HPDE6-E6E7 (cell line): ENCODE results near the gene ROMO1.
A peak's percentile ranks its signal among the peaks of the same experiment; 100 is the strongest.
"Not testable (repeated sequence)": the region's sequence is repeated elsewhere in the genome, so short reads cannot be mapped to it uniquely, and the experiment has no call there.

Experiments used
- DNase-seq: peaks from one replicate; pipeline ENCODE4 v3.0.0; 2011; ENCODE audit warnings: missing footprints; ENCODE audit errors: extremely low spot score

Gene ROMO1

DNA sequence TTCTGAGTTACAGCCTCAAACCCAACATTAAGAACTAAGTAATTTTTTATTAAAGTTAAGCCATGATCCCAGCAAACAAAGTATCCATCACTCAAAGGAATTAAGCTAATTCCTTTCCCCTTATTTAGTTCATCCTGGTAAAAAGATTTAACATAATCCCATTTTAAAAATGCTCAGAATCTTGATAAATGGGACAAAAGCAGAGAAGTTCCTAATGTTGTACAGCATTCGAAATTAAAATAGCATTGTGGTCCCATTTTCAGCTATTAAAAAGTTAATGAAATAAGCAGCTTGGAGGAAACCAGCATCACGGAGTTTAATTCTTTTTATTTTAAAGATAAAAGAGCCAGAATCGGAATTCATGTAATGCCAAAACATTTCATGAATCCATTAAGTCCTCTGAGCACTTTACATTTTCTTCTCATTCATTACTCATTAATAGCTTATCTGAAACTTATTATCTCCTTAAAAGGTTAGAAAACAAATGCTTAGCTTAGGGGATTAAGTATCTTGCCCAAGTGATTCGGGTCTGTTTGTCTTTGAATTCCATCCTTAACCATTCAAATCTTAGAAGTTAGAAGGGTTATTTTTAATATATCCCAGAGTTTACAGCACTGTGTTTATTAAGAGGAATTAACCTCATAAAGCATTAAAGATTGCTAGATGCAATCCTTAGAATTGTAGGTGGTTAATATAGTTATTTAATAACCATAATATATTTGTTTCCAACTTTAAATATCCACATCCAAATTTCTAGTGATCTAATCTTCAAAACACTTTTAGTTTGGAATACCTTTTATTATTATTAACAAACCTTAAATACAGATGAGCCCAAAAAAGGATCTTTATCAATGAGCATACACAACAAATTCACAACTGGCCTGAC is 31.6 kb downstream of the ROMO1 start:
- no peak for DNase-seq

DNA sequence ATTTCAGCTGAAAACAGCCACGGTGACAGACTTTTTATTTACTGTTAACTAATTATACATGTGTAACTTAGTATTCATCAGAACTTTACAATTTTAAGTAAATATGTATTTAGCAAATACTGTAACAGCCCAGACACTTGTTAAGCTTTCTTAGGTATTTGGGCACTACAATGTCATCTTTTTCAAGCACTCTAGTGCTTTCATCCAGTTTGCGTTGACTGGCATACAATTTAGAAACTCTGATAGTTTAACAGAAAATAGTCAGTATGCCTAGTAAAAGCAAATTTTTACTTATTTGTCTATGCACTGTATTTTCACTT is 32.2 kb downstream of the ROMO1 start:
- DNase-seq: no peak

DNA sequence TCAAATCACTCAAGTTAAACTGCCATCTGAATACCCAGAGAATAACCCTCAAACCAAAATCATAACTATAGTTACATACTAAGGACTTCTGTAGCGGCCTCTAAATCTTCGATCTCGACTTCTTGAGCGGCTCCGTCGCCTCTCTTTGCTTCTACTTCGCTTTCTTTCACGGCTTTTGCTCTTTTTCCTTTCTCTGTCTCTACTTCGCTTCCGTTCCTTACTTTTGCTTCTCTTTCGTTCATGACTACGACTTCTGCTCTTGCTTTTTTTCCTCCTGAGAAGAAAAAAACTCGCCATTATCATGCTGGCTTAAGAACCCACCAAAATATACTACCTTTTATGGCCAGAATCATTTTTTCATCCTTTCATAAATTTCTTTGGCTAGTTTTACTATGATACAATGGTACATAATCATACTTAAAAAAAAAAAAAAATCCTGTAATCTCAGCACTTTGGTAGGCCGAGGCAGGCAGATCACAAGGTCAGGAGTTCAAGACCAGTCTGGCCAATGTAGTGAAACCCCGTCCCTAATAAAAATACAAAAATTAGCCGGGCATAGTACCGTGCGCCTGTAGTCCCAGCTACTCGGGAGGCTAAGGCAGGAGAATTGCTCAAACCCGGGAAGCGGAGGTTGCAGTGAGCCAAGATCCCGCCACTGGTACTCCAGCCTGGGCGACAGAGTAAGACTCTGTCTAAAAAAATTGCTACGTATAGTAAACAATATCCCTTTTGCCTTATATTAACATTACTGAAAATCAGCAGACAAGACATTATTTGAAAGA is 32.8 kb downstream of the ROMO1 start:
- DNase-seq: no peak

DNA sequence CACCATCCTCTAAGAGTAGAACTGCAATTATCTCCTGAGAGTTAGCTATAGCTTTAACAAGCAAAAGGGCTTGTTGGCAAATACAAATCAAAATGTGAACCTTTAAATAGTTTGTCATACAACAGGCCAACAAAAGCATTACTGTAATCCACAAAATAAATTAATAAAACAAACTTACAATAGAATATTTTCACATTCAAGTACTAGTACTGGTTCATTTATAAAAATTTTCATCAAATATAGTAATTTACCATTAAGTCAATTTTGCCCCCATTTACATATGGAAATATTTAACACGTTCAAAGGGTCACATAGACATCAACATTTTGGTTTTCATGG is 33.4 kb downstream of the ROMO1 start:
- no peak for DNase-seq

DNA sequence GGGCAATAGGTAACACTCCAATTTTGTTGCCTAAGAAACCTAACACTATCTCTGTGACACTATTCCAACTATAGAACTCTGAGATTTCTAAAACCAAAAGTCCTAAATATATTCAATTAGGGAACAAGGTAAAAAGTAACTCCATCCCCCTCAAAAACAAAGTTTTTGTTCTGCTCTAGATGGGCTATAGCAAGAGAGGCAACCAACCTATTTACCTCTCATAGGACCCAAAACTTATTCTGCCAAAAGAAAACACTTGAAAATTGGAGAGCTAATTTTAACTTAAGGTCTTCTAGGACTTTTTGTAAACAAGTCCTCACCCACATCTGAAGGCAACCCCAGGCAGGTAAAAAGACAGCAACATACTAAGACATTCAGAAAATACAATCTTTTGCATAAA is 35.2 kb downstream of the ROMO1 start:
- DNase-seq: no peak

DNA sequence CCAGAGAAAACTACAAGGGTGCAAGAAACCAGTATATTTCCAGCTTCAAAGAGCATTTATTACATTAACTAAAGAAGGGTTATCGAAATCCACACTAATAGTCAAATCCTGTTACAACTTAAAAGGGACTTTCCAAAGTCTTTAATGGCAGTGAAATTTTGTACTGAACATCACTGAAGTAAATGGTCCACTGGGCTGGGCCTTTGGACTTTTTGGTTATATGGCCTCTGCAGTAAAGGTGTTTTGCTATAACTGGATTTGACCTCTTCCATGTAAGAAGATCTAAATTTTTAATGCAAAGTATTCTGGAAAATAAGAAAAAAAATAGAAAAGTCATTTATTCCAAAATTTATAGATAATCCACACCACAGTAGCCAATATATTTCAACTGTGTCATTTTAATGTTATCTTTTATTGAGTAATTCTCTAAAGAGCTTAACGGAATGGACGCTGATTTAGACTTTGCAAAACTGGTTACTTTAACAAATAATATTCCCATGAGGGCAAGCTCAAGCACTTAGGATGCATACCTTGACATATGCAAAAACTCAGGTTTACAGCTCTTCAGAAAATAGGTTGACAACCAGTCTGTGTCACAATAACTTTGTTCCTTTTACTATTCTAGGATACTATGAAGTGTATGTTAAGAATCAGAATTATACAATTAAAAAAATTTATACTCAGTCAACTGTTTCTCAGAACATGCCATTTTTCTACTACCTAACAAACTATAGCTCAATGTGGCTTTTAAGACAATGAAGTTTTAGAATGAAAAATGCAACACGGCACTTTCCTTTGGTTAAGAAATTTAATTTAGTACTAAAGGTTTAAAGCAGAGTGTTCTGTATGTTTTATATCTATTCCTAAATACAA is 35.8 kb downstream of the ROMO1 start:
- DNase-seq: no peak

DNA sequence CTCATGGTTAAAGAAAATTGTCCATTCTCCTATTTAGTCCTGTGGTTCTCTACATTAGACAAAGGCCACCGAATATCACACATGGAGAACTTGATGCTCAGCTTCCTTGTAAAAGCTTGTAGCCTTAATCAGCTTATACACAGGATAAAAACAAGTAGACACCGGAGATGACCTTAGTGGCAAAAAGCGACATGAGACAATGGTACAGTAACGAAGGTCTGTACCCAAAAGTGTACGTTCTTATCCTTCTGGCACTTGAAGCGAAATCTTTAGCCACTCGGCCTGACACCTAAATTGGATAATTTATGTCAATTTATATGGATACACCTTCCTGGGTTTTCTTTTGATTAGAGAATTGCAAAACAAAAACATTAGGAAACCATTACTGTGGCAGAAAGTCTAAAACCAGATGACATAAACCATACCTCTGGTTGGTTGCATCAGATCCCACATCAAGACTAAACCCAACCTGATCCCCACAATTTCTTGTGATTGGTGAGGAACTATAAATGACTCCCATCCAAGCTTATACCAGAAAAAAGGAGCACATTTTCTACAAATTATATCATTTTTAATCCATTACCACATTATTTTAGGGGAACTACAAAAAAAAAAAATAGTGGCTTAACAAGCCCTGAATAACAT is 36.7 kb downstream of the ROMO1 start:
- DNase-seq: no peak

DNA sequence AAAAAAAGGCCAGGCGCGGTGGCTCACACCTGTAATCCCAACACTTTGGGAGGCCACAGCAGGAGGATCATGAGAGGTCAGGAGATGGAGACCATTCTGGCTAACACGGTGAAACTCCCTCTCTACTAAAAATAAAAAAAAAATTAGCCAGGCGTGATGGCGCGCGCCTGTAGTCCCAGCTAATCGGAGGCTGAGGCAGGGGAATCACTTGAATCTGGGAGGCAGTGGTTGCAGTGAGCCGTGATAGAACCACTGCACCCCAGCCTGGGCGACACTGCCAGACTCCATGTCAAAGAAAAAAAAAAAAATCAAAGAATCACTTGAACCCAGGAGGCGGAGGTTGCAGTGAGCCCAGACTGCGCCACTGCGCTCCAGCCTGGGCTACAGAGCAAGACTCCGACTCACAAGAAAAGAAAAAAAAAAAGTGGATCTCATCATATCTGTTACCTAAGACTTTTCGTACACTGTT is 38.7 kb downstream of the ROMO1 start:
- no peak for DNase-seq

DNA sequence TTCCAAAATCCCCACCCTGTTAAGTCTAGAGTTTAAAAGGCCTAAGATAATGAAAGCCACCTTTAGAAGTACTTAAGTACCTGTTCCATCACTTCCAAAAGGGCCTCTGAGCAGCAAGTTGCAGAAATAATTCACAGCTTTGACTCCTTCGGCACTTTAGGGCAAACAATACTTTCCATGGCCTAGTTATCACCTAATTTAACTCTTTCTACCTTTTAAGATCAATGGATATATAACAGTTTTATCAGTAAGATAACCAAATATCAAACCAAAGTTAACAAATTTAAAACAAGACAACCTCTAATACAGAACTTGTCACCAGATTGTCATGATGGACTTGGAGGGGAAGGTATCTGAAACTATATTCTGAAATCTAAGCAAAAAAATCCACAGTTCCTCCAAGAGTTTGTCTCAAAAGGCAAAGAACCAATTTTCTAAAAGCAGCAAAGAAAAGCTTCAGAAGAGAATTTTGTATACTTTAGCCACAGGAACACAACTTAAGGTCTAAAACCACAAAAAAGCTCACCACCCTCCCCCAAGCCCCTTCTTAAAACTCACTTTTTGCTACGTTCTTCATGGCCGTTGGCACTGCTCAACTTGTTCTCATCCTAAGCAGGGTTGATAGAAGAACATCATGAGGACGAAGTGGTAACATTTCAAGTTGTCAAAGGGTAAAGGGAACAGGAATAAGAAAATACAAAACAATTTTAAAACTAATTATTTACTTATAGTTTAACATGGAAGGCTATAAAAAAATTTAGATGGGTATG is 39.4 kb downstream of the ROMO1 start:
- no peak for DNase-seq

DNA sequence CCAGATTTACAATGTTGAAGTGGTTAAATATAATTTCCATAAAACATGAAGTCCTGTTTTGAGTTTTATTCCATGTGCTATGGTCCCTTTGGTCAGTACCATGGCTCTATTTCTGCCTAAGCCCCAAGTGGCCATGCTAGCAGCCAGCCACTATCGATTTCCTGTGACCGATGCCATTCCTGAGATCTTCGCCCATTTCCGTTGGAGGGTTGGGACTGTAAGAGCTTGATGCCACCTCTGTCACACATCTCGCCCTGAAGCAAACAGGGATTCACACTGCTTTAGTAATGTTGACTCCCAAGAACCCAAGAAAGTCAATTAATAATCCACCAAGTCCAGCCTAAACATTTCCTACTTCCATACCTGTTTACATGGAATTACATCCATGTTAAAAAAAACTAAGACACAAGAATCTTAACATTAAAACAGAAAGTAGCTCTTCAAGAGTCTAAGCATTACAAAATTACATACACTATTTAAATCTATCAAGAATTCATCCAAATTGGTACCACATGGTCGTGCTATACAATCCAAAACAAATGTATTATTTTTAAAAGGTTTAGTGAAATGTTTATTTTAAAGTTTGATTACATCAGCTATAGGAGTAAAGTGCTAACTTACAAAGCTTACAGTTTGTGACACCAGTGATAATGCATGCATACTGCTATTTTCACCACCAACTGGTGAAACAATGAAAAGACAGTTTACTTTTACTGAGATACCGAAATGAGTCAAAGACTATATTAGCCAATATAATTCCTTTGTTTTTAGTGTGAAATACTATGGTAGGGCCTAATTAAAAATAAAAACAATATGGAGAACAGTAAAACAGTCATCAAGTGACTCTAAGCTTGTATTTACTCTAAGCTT is 40.3 kb downstream of the ROMO1 start:
- DNase-seq: no peak

DNA sequence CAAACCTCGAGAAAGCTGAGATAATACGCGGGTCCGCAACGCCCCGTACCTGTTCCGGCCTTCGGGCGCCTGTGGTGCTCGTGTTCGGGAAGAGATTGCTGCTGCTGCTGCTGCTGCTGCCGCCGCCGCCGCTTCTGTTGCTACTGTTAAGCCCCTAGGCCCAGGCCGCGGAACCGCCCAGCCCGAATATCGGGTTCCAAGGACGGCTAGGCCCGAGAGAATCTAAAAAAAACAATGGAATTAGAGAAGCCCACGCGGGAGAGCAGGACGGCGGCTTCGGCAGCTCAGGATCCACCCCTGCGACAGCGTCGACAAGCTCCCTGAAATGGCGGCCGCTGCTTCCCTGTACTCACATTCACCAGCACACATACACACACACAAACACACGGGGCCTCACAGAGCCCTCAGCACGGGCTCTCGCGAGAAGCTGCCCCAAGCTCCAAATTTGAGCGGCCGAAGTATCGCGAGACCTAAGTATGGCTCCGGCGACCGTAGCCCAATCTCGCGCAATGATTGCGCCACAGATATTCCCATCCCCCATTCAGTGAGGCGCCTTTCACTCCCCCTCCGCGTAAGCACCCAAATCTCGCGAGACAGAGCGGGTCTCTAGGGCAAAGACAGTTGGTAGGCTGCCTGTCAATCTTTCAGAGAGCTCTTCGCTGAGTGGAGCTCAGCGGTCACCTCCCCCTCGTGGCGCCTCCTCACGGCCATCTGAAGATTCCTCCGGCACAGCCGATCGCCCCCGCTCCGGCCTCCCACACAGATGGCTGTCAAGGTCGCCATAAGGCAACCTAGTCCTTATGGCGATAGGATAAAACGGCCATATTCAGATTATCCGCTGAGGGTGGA is 42.9 kb downstream of the ROMO1 start, which contains the start of gene RBM39:
TSS of gene RBM39 (minus strand) at position 369 of the 849 bp plus-strand sequence. CDS start 1,386 bp downstream, outside the sequence.
- peak; percentile 100 for DNase-seq

DNA sequence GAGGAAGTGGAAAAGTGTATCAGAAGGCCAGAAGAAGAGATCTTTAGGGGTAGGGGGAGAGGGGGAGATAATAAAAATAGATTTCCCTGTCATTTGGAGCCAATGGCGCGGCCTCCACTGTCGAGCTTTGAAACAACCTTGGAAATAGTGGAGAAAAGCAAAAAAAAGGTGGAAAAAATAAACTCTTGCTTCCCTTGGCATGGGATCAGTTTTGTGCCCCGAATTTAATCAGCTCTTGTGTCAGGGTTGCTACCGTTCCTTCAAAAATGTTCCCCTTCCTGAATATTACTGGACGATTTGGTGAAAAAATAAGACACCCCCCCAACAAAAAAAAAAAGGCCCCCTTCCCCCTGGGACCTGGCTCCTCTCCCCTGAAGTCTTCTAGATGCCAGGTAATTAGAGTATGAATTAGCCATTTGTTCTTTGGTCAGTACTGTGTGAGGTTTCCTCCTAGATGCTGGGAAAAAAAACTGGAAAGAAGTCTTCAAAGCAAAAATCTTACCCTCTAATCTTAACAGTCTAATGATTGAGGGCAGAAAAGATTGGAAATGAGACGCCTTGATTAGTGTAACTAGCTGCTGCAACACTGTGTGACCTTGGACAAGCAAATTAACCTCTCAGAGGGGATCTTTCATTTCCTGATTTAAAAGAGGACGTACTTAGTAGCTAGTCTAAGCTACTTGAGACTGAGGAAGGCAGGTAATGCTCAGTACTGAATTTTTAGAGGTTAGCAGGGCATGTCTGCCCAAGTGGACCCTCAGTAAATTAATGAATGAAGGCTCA is 43.7 kb downstream of the ROMO1 start:
- DNase-seq: no peak

DNA sequence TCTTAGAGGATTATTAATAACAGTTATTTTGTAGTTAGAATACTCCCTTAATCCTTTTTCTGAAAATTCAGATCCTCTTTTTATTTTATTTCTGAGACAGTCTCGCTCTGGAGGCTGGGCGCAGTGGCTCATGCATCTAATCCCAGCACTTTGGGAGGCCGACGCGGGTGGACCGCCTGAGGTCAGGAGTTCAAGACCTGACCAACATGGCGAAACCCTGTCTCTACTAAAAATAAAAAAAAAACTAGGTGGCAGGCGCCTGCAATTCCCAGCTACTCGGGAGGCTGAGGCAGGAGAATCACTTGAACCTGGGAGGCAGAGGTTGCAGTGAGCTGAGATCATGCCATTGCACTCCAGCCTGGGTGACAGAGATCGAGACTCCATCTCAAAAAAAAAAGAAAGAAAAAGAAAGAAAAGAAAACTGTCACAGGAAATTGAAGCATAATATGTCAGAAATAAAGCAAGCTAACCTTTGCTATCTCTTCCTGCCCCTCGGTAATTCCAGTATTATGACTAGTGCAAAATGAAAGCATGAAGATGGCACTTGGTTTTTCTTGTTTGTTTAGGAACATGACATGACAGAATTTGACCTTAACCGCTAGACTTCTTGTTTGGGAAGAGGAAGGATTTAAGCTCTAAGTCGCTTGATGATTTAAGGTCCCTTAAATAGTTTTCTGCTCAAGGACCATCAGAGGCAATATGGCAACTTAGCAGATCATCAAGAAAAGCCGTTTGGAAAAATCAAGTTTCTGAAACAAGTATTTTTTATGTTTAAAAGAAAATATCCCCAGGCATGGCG is 44.7 kb downstream of the ROMO1 start:
- no peak for DNase-seq

DNA sequence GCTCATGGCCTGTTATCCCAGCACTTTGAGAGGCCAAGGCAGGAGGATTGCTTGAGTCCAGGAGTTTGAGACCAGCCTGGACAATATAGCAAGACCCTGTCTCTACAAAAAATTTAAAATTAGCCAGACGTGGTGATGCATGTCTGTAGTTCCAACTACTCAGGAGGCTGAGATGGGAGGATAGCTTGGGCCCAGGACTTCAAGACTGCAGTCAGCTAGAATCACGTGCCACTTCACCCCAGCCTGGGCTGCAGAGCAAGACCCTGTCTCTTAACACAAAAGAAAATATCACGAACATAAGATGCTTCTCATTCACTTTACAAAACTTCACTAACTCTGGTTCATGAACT is 45.3 kb downstream of the ROMO1 start:
- DNase-seq: not testable (repeated sequence)
